ENCODE results near the gene LRCH4. TPM values are rescaled to one million over a fixed set of nuclear protein-coding genes. Genes with fewer than 3 reads are reported as not detected.
"Not testable (repeated sequence)": the region's sequence is repeated elsewhere in the genome, so short reads cannot be mapped to it uniquely, and the experiment has no call there.

Gene LRCH4
- total and polyA plus RNA-seq, 9 donors = 8.9 to 35.5 (median 25.2) TPM

DNA sequence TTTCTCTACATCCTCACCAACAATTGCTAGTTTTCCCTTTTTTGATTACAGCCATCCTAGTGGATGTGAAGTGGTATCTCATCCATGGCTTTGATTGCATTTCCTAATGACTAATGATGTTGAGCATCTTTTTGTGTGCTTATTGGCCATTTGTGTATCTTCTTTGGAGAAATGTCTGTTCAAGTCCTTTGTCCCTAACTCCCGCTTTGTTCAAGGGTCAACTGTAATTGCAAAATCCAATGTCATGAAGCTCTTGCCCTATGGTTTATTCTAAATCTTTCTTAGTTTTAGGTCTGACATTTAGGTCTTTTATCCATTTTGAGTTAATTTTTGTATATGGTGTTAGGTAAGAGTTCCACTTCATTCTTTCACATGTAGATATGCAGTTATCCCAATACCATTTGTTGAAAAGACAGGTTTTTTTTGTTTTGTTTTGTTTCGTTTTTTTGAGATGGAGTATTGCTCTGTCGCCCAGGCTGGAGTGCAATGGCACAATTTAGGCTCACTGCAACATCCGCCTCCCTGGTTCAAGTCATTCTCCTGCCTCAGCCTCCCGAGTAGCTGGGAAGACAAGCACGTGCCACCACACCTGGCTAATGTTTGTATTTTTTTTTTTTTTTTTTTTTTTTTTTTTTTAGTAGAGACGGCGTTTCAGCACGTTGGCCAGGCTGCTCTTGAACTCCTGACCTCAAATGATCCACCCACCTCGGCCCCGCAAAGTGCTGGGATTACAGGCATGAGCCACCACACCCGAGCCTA, 57.6 kb downstream of the LRCH4 start:
- 80% methylated on average over 1 of the region's 12 CpGs for WGBS (ENCODE audit: insufficient coverage)
- not testable (repeated sequence) for DNase-seq

More for the DNA sequence above, 57.6 kb downstream of the LRCH4 start:
- H3K36me3 ChIP-seq (ENCODE audit: control insufficient read depth, insufficient read depth, low read length); H3K9me3 ChIP-seq (replicated peaks; ENCODE audit: control insufficient read depth, low read depth, low read length); H3K4me3 ChIP-seq (ENCODE audit: low read length); H3K4me1 ChIP-seq (ENCODE audit: control insufficient read depth, insufficient read depth, low read length); H3K27ac ChIP-seq (ENCODE audit: low read length); H3K27me3 ChIP-seq (ENCODE audit: control insufficient read depth, insufficient read depth, low read length): not testable (repeated sequence)

Other genes with a start within 250 kb of the LRCH4 start
- gene PILRB, start 228.0 kb downstream of the LRCH4 start, total RNA-seq = 13.9 TPM
- gene PILRB, start 228.0 kb downstream of the LRCH4 start, polyA plus RNA-seq (ENCODE audit: insufficient read depth in 1 of 8, insufficient read length in 8 of 8, low replicate concordance in 1 of 8) = 10 to 100 TPM; 11.4 to 39.8 (median 18.0) TPM
- 1.3 TPM for gene PILRA, start 212.6 kb downstream of the LRCH4 start, total RNA-seq
- gene PILRA, start 212.6 kb downstream of the LRCH4 start, polyA plus RNA-seq (ENCODE audit: insufficient read depth in 1 of 8, insufficient read length in 8 of 8, low replicate concordance in 1 of 8) = 1 to 10 TPM; 1.7 to 6.1 (median 2.3) TPM
- gene ZCWPW1, start 157.4 kb downstream of the LRCH4 start, total RNA-seq = 5.2 TPM
- gene ZCWPW1, start 157.4 kb downstream of the LRCH4 start, polyA plus RNA-seq (ENCODE audit: insufficient read depth in 1 of 8, insufficient read length in 8 of 8, low replicate concordance in 1 of 8) = 1 to 10 TPM; 4.4 to 8.9 (median 5.4) TPM
- 23.5 TPM for gene MEPCE, start 156.3 kb downstream of the LRCH4 start, total RNA-seq
- gene MEPCE, start 156.3 kb downstream of the LRCH4 start, polyA plus RNA-seq (ENCODE audit: insufficient read depth in 1 of 8, insufficient read length in 8 of 8, low replicate concordance in 1 of 8) = 10 to 100 TPM; 32.4 to 44.4 (median 38.5) TPM
- gene PPP1R35, start 149.6 kb downstream of the LRCH4 start, total RNA-seq = 21.7 TPM
- gene PPP1R35, start 149.6 kb downstream of the LRCH4 start, polyA plus RNA-seq (ENCODE audit: insufficient read depth in 1 of 8, insufficient read length in 8 of 8, low replicate concordance in 1 of 8) = 10 to 100 TPM; 10.9 to 25.2 (median 15.2) TPM
- gene SPACDR, start 121.9 kb downstream of the LRCH4 start, total RNA-seq = 1.2 TPM
- 1 to 10 TPM in 7 of 8 donors, under 1 TPM in 1; 0.98 to 3.4 (median 1.6) TPM for gene SPACDR, start 121.9 kb downstream of the LRCH4 start, polyA plus RNA-seq (ENCODE audit: insufficient read depth in 1 of 8, insufficient read length in 8 of 8, low replicate concordance in 1 of 8)
- gene TSC22D4, start 106.9 kb downstream of the LRCH4 start, total RNA-seq = 28.9 TPM
- gene TSC22D4, start 106.9 kb downstream of the LRCH4 start, polyA plus RNA-seq (ENCODE audit: insufficient read depth in 1 of 8, insufficient read length in 8 of 8, low replicate concordance in 1 of 8) = 10 to 100 TPM; 36.7 to 59.3 (median 47.9) TPM
- gene NYAP1, start 102.2 kb downstream of the LRCH4 start, total RNA-seq = 1.6 TPM
- gene NYAP1, start 102.2 kb downstream of the LRCH4 start, polyA plus RNA-seq (ENCODE audit: insufficient read depth in 1 of 8, insufficient read length in 8 of 8, low replicate concordance in 1 of 8) = 1 to 10 TPM; 1.5 to 2.9 (median 2.5) TPM
- gene AGFG2, start 46.9 kb downstream of the LRCH4 start, total RNA-seq = 6.1 TPM
- gene AGFG2, start 46.9 kb downstream of the LRCH4 start, polyA plus RNA-seq (ENCODE audit: insufficient read depth in 1 of 8, insufficient read length in 8 of 8, low replicate concordance in 1 of 8) = 10 to 100 TPM in 6 of 8 donors, 1 to 10 TPM in 2; 8.9 to 13.7 (median 12.2) TPM
- gene SAP25, start 12.2 kb downstream of the LRCH4 start, total RNA-seq = 0.98 TPM
- 1 to 10 TPM; 1.5 to 8.3 (median 3.8) TPM for gene SAP25, start 12.2 kb downstream of the LRCH4 start, polyA plus RNA-seq (ENCODE audit: insufficient read depth in 1 of 8, insufficient read length in 8 of 8, low replicate concordance in 1 of 8)
- gene FBXO24, start 199 bp upstream of the LRCH4 start, total RNA-seq = 0.80 TPM
- gene FBXO24, start 199 bp upstream of the LRCH4 start, polyA plus RNA-seq (ENCODE audit: insufficient read depth in 1 of 8, insufficient read length in 8 of 8, low replicate concordance in 1 of 8) = 1 to 10 TPM; 1.1 to 2.2 (median 1.5) TPM
- gene PCOLCE, start 16.2 kb upstream of the LRCH4 start, total RNA-seq = 194 TPM
- gene PCOLCE, start 16.2 kb upstream of the LRCH4 start, polyA plus RNA-seq (ENCODE audit: insufficient read depth in 1 of 8, insufficient read length in 8 of 8, low replicate concordance in 1 of 8) = 100 to 1,000 TPM; 201 to 336 (median 279) TPM
- 7.1 TPM for gene MOSPD3, start 26.4 kb upstream of the LRCH4 start, total RNA-seq
- 10 to 100 TPM; 16.0 to 23.5 (median 17.8) TPM for gene MOSPD3, start 26.4 kb upstream of the LRCH4 start, polyA plus RNA-seq (ENCODE audit: insufficient read depth in 1 of 8, insufficient read length in 8 of 8, low replicate concordance in 1 of 8)
- 0.22 TPM for gene TFR2, start 55.4 kb upstream of the LRCH4 start, total RNA-seq
- gene TFR2, start 55.4 kb upstream of the LRCH4 start, polyA plus RNA-seq (ENCODE audit: insufficient read depth in 1 of 8, insufficient read length in 8 of 8, low replicate concordance in 1 of 8) = 1 to 10 TPM in 3 of 8 donors, under 1 TPM in 5; 0.64 to 2.2 (median 0.86) TPM
- not detected for gene ACTL6B, start 70.3 kb upstream of the LRCH4 start, total RNA-seq
- gene ACTL6B, start 70.3 kb upstream of the LRCH4 start, polyA plus RNA-seq (ENCODE audit: insufficient read depth in 1 of 8, insufficient read length in 8 of 8, low replicate concordance in 1 of 8) = under 1 TPM in 2 of 8 donors, not detected in 6; 0.19 to 0.40 TPM
- gene GNB2, start 87.6 kb upstream of the LRCH4 start, total RNA-seq = 49.5 TPM
- 100 to 1,000 TPM; 146 to 202 (median 154) TPM for gene GNB2, start 87.6 kb upstream of the LRCH4 start, polyA plus RNA-seq (ENCODE audit: insufficient read depth in 1 of 8, insufficient read length in 8 of 8, low replicate concordance in 1 of 8)
- 16.7 TPM for gene GIGYF1, start 108.1 kb upstream of the LRCH4 start, total RNA-seq
- gene GIGYF1, start 108.1 kb upstream of the LRCH4 start, polyA plus RNA-seq (ENCODE audit: insufficient read depth in 1 of 8, insufficient read length in 8 of 8, low replicate concordance in 1 of 8) = 10 to 100 TPM; 22.4 to 37.5 (median 29.9) TPM
- 31.6 TPM for gene POP7, start 120.0 kb upstream of the LRCH4 start, total RNA-seq
- 10 to 100 TPM; 23.5 to 28.1 (median 25.1) TPM for gene POP7, start 120.0 kb upstream of the LRCH4 start, polyA plus RNA-seq (ENCODE audit: insufficient read depth in 1 of 8, insufficient read length in 8 of 8, low replicate concordance in 1 of 8)
- not detected for gene EPO, start 134.3 kb upstream of the LRCH4 start, total RNA-seq
- gene EPO, start 134.3 kb upstream of the LRCH4 start, polyA plus RNA-seq (ENCODE audit: insufficient read depth in 1 of 8, insufficient read length in 8 of 8, low replicate concordance in 1 of 8) = under 1 TPM in 5 of 8 donors, not detected in 3; 0.07 to 0.40 (median 0.18) TPM
- not detected for gene ZAN, start 147.5 kb upstream of the LRCH4 start, total RNA-seq
- gene ZAN, start 147.5 kb upstream of the LRCH4 start, polyA plus RNA-seq (ENCODE audit: insufficient read depth in 1 of 8, insufficient read length in 8 of 8, low replicate concordance in 1 of 8) = under 1 TPM in 1 of 8 donors, not detected in 7; 0.05 TPM
- 44.6 TPM for gene EPHB4, start 241.4 kb upstream of the LRCH4 start, total RNA-seq
- gene EPHB4, start 241.4 kb upstream of the LRCH4 start, polyA plus RNA-seq (ENCODE audit: insufficient read depth in 1 of 8, insufficient read length in 8 of 8, low replicate concordance in 1 of 8) = 10 to 100 TPM; 39.0 to 74.9 (median 55.9) TPM